Breast epithelium (tissue), 3 donors: ENCODE measurements around the gene CDK5RAP2.

Source experiments
- POLR2A ChIP-seq: fragments of 450-650 bp; IDR thresholded peaks from one replicate; pipeline ENCODE4 v1.6.1; 2016; ENCODE audit warnings: antibody characterized with exemption, mild to moderate bottlenecking, moderate library complexity
- TF ChIP-seq, protein P1 (sequence below), 3 donors: fragments of 450-650 bp; IDR thresholded peaks; one replicate each; pipeline ENCODE4 v1.5.1; 2016 to 2017; ENCODE audit warnings: antibody characterized with exemption in 3 of 3, mild to moderate bottlenecking in 3 of 3, moderate library complexity in 3 of 3

DNA sequence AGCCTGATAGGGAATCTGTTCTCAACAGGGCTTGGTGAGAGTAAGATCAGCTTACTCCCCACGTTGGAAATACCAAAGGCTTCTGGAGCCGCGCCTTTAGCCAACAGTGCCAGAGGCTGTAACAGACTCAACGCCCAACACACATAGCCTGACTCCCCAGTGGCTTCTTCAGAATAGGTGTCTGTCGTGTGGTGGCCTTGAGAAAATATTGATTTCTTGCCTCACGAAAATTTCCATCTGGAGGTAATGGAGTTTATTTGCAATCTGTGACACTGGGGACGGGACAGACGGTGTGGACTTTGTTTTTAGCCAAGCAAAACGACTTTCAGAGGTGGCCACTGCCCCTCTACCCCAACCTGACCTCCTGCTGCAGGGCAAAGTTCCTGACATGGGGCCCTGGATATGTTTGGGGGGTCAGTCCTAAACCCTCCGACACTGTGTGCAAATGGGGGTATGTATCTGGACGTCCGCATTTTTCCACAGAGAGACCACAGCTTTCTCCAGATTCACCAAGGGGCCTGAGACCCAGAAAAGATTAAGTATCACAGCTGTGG is 189.3 kb downstream of the CDK5RAP2 start:
- TF ChIP-seq, protein P1, sequence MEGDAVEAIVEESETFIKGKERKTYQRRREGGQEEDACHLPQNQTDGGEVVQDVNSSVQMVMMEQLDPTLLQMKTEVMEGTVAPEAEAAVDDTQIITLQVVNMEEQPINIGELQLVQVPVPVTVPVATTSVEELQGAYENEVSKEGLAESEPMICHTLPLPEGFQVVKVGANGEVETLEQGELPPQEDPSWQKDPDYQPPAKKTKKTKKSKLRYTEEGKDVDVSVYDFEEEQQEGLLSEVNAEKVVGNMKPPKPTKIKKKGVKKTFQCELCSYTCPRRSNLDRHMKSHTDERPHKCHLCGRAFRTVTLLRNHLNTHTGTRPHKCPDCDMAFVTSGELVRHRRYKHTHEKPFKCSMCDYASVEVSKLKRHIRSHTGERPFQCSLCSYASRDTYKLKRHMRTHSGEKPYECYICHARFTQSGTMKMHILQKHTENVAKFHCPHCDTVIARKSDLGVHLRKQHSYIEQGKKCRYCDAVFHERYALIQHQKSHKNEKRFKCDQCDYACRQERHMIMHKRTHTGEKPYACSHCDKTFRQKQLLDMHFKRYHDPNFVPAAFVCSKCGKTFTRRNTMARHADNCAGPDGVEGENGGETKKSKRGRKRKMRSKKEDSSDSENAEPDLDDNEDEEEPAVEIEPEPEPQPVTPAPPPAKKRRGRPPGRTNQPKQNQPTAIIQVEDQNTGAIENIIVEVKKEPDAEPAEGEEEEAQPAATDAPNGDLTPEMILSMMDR (IDR thresholded peaks at IDR 0.05), result no peak
- no peak for TF ChIP-seq POLR2A
